HepG2 (cell line): Measurements from ENCODE around the gene INTS1. TPM values are rescaled to one million over a fixed set of nuclear protein-coding genes. Genes with fewer than 3 reads are reported as not detected.

Experiments
- ATAC-seq: fragments of 200-7000 bp; cut with Tn5 transposase; 3 replicates; pipeline ENCODE4 v1.9.1; 2020; ENCODE audit warnings: mild to moderate bottlenecking, moderate library complexity
- BruUV-seq: library from RNA; stranded (reverse); fragments of 400-500 nt; replicated peaks from 2 replicates; lab custom pipeline; 2021; lab: Mats Ljungman, UMichigan
- CTCF ChIA-PET: fragments of 300-600 bp; formaldehyde crosslinking; extraction: SDS; loops from one replicate; lab custom pipeline; 2021; ENCODE audit warnings: low total read pairs, inconsistent platforms, low intra/inter-chr PET ratio; lab: Yijun Ruan, JAX
- POLR2A ChIA-PET: fragments of 350-600 bp; sonication (Branson Sonifier 250); formaldehyde crosslinking; loops from one replicate; lab custom pipeline; 2020; ENCODE audit warnings: antibody characterized with exemption, inconsistent platforms; lab: Yijun Ruan, JAX
- DNase-seq: peaks from one replicate; pipeline ENCODE4 v3.0.0-alpha.2; 2015; ENCODE audit warnings: low spot score
- FAIRE-seq: peaks from 3 replicates; lab custom pipeline; 2011; peaks lifted over from hg19 to GRCh38; lab: Jason Lieb, UNC
- H2AFZ ChIP-seq: one replicate; pipeline ENCODE4 v1.6.1; 2011; ENCODE audit warnings: low read length, inconsistent platforms
- H3K27ac ChIP-seq: fragments of 300-600 bp; 3 replicates; pipeline ENCODE4 v1.8.0; 2011; ENCODE audit warnings: mixed run types, mild to moderate bottlenecking, mixed read lengths, low read length, inconsistent platforms; ENCODE audit not compliant: insufficient read depth; ENCODE audit errors: extremely low read length
- H3K27me3 ChIP-seq, 2 experiments: fragments of 200-600 bp in 1 of 2; 2 replicates in 1 of 2; 3 replicates in 1 of 2; pipeline versions ENCODE4 v1.6.0 to v1.8.0; 2011; ENCODE audit warnings: low read length in 2 of 2, mild to moderate bottlenecking in 2 of 2, moderate library complexity in 2 of 2, inconsistent platforms in 1 of 2; ENCODE audit not compliant: insufficient read depth in 2 of 2, control insufficient read depth in 1 of 2
- H3K36me3 ChIP-seq, 2 experiments: fragments of 200-600 bp in 1 of 2; replicated peaks in 1 of 2; 2 replicates in 1 of 2; 3 replicates in 1 of 2; pipeline versions ENCODE4 v1.5.1 to v1.8.0; 2011; ENCODE audit warnings: low read length in 2 of 2, inconsistent platforms in 1 of 2; ENCODE audit not compliant: insufficient read depth in 2 of 2, control insufficient read depth in 1 of 2
- H3K4me1 ChIP-seq: 2 replicates; pipeline ENCODE4 v1.5.1; 2012; ENCODE audit warnings: low read length, inconsistent platforms; ENCODE audit not compliant: insufficient read depth
- H3K4me2 ChIP-seq: 2 replicates; pipeline ENCODE4 v1.6.0; 2011; ENCODE audit warnings: low read depth, low read length, inconsistent platforms
- H3K4me3 ChIP-seq, 3 experiments: fragments of 200-600 bp in 1 of 3; sonication (generic), shearing (Covaris generic) in 1 of 3; replicated peaks in 1 of 3; 2 replicates each; pipeline ENCODE4 v1.5.1; 2011 to 2016; ENCODE audit warnings: low read length in 3 of 3, inconsistent platforms in 2 of 3, low read depth in 2 of 3, mild to moderate bottlenecking in 2 of 3, control low read depth in 1 of 3, mixed read lengths in 1 of 3; ENCODE audit not compliant: insufficient read depth in 1 of 3
- H3K79me2 ChIP-seq: one replicate; pipeline ENCODE4 v1.6.1; 2011; ENCODE audit warnings: low read length, inconsistent platforms; ENCODE audit not compliant: insufficient read depth
- H3K9ac ChIP-seq: 2 replicates; pipeline ENCODE4 v1.6.0; 2011; ENCODE audit warnings: mild to moderate bottlenecking, low read depth, low read length, inconsistent platforms; ENCODE audit not compliant: insufficient read depth
- H3K9me3 ChIP-seq: 2 replicates; pipeline ENCODE4 v1.5.1; 2012; ENCODE audit warnings: mild to moderate bottlenecking, low read length
- H4K20me1 ChIP-seq: 2 replicates; pipeline ENCODE4 v1.6.0; 2011; ENCODE audit warnings: inconsistent platforms, mild to moderate bottlenecking, low read length, moderate library complexity; ENCODE audit not compliant: insufficient read depth
- KDM1A ChIP-seq: IDR thresholded peaks from 2 replicates; pipeline ENCODE4 v1.6.1; 2016; ENCODE audit warnings: missing compliant biosample characterization
- MAZ ChIP-seq, 2 experiments: sonication (generic) in 1 of 2; formaldehyde crosslinking in 1 of 2; IDR thresholded peaks; 2 replicates each; pipeline versions ENCODE4 v1.5.0 to v1.6.1; 2012 to 2020; ENCODE audit warnings: low read depth in 2 of 2, mild to moderate bottlenecking in 2 of 2, borderline replicate concordance in 1 of 2, improper control_type of control experiment in 1 of 2, low read length in 1 of 2, missing genetic modification reagents in 1 of 2, moderate library complexity in 1 of 2
- POLR2A ChIP-seq, 2 experiments: IDR thresholded peaks; 2 replicates each; pipeline ENCODE4 v1.6.1; 2011; ENCODE audit warnings: low read depth in 2 of 2, low read length in 2 of 2, mild to moderate bottlenecking in 1 of 2, moderate library complexity in 1 of 2; ENCODE audit not compliant: insufficient read depth in 1 of 2
- TEAD2 ChIP-seq: sonication (generic); formaldehyde crosslinking; IDR thresholded peaks from 2 replicates; pipeline ENCODE4 v1.9.0; 2021; ENCODE audit warnings: missing genetic modification reagents
- ZBTB3 ChIP-seq: sonication (generic); formaldehyde crosslinking; IDR thresholded peaks from 2 replicates; pipeline ENCODE4 v1.4.0; 2020; ENCODE audit warnings: low read depth, mild to moderate bottlenecking, moderate library complexity, missing genetic modification reagents, borderline replicate concordance
- ZNF280B ChIP-seq: sonication (generic); formaldehyde crosslinking; IDR thresholded peaks from 2 replicates; pipeline ENCODE4 v1.5.0; 2020; ENCODE audit warnings: missing genetic modification reagents, mild to moderate bottlenecking, borderline replicate concordance
- ZNF607 ChIP-seq: sonication (generic); formaldehyde crosslinking; IDR thresholded peaks from 2 replicates; pipeline ENCODE4 v1.5.1; 2020; ENCODE audit warnings: missing genetic modification reagents, mild to moderate bottlenecking, borderline replicate concordance
- ZNF704 ChIP-seq: sonication (generic); formaldehyde crosslinking; IDR thresholded peaks from 2 replicates; pipeline ENCODE4 v1.8.1; 2023; ENCODE audit warnings: mild to moderate bottlenecking, inconsistent platforms, moderate library complexity, missing genetic modification reagents, borderline replicate concordance
- ZNF720 ChIP-seq: sonication (generic); formaldehyde crosslinking; IDR thresholded peaks from 2 replicates; pipeline ENCODE4 v1.4.0; 2020; ENCODE audit warnings: missing genetic modification reagents
- WGBS: methylation state at CpG from one replicate; pipeline ENCODE4 v1.1.6; 2017; ENCODE audit warnings: low lambda C conversion rate; 5-methylcytosine and 5-hydroxymethylcytosine counted together
- in situ Hi-C: cut with HindIII; loops from 2 replicates; pipeline ENCODE4 v1.10.0; 2017; ENCODE audit warnings: low pct_unique_long_range_greater_than_20kb; ENCODE audit not compliant: extremely low pct_ligation_motif_present
- intact Hi-C: fragments of 100-400 bp; cut with micrococcal nuclease; formaldehyde crosslinking; loops from one replicate; pipeline ENCODE4 v1.10.0; 2022; ENCODE audit not compliant: unreplicated experiment
- polyA plus RNA-seq, 8 experiments: library from polyadenylated mRNA; depleted of rRNA in 3 of 8; stranded (reverse) in 7 of 8; unstranded in 1 of 8; fragments of >200 nt; fragmentation: Illumina TruSeq in 4 of 8; extraction: Trizol in 4 of 8; gene quantifications; 2 replicates each; pipeline versions ENCODE4 v1.2.1 to v1.2.3, GENCODE V29; 2011 to 2016; ENCODE audit warnings: low read depth in 4 of 8, missing spikeins in 1 of 8, mixed read lengths in 1 of 8; ENCODE audit not compliant: insufficient read depth in 1 of 8
- total RNA-seq, 5 experiments: library from RNA; depleted of rRNA; stranded (reverse); fragments of >200 nt; fragmentation: Illumina TruSeq; extraction: Trizol; gene quantifications; 2 replicates each; pipeline ENCODE4 v1.2.3, GENCODE V29; 2016; ENCODE audit warnings: low read depth in 1 of 5
- TF ChIP-seq, protein P1 (sequence below): sonication (generic); formaldehyde crosslinking; conservative IDR thresholded peaks from 2 replicates; pipeline ENCODE4 v1.4.0; 2020; ENCODE audit warnings: mild to moderate bottlenecking, missing genetic modification reagents, moderate library complexity
- TF ChIP-seq, protein P2 (sequence below): sonication (generic); formaldehyde crosslinking; IDR thresholded peaks from 2 replicates; pipeline ENCODE4 v1.5.1; 2020; ENCODE audit warnings: mild to moderate bottlenecking, moderate library complexity, missing genetic modification reagents

INTS1 gene
- total and polyA plus RNA-seq, 2 of the 13 experiments (the other 11 are each of a cell fraction or from before 2014, with no cell fraction given): 13.7 to 29.0 TPM

DNA sequence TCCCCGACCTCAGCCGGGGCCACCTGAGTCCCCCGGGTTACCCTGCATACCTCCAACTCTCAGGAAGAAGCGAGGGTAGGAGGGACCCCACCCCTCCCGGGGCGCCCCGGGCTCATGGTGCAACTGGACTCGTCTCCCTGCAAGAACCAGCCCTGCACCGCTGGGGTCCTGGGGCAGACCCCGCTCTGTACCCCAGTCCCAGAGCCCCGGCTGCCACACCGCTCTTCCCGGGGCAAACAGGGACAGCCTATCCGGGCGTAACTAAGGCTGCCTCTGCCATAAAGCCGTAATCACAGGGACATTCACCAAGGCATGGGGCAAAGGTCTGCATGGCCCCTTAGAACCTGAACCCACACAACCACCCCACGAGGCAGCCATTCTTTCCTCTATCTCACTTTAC, 19.7 kb upstream of the INTS1 start:
- CTCF ChIA-PET: no interaction called here

More for the DNA sequence above, 19.7 kb upstream of the INTS1 start:
- peak overlapping the region; percentile 74 for H3K4me2 ChIP-seq
- H3K9me3 ChIP-seq: no peaks in the 10 kb centered on the region
- peak overlapping the region; percentile 27; the same call in 1 of the 2 replicates for H3K9ac ChIP-seq
- WGBS: 5% methylated on average over 3 of the region's 17 CpGs
- peak overlapping the region; percentile 60 for H2AFZ ChIP-seq
- in situ Hi-C loops (no loop called here), intact Hi-C loops (loop anchor here (5.0 kb wide), 1 partner anchor 33 kb away; the partner anchor contains the start of gene TMEM184A)
- peak; percentile 25 for ATAC-seq
- DNase-seq: no peak
- H3K4me3 ChIP-seq: peak overlapping the region in 1 of 3 experiments; percentile 65; a peak in 3 of 6 replicates
- TF ChIP-seq MAZ (IDR thresholded peaks at IDR 0.05; ENCODE audit: borderline replicate concordance, low read depth, low read length) (no peak), MAZ (CRISPR knock-in tag; IDR thresholded peaks at IDR 0.05; ENCODE audit: low read depth) (no peak), ZNF720 (CRISPR knock-in tag) (no peak), POLR2A (IDR thresholded peaks at IDR 0.05; ENCODE audit: insufficient read depth in 1 of 2, low read depth in 2 of 2, low read length in 2 of 2) (no peak), KDM1A (CRISPR knock-in tag) (no peak), ZBTB3 (CRISPR knock-in tag) (no peak), ZNF280B (CRISPR knock-in tag) (no peak), ZNF607 (CRISPR knock-in tag) (no peak), TEAD2 (CRISPR knock-in tag) (no peak), ZNF704 (CRISPR knock-in tag) (no peak)
- TF ChIP-seq, protein P1, sequence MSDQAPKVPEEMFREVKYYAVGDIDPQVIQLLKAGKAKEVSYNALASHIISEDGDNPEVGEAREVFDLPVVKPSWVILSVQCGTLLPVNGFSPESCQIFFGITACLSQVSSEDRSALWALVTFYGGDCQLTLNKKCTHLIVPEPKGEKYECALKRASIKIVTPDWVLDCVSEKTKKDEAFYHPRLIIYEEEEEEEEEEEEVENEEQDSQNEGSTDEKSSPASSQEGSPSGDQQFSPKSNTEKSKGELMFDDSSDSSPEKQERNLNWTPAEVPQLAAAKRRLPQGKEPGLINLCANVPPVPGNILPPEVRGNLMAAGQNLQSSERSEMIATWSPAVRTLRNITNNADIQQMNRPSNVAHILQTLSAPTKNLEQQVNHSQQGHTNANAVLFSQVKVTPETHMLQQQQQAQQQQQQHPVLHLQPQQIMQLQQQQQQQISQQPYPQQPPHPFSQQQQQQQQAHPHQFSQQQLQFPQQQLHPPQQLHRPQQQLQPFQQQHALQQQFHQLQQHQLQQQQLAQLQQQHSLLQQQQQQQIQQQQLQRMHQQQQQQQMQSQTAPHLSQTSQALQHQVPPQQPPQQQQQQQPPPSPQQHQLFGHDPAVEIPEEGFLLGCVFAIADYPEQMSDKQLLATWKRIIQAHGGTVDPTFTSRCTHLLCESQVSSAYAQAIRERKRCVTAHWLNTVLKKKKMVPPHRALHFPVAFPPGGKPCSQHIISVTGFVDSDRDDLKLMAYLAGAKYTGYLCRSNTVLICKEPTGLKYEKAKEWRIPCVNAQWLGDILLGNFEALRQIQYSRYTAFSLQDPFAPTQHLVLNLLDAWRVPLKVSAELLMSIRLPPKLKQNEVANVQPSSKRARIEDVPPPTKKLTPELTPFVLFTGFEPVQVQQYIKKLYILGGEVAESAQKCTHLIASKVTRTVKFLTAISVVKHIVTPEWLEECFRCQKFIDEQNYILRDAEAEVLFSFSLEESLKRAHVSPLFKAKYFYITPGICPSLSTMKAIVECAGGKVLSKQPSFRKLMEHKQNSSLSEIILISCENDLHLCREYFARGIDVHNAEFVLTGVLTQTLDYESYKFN (CRISPR knock-in tag): no peak
- TF ChIP-seq, protein P2, sequence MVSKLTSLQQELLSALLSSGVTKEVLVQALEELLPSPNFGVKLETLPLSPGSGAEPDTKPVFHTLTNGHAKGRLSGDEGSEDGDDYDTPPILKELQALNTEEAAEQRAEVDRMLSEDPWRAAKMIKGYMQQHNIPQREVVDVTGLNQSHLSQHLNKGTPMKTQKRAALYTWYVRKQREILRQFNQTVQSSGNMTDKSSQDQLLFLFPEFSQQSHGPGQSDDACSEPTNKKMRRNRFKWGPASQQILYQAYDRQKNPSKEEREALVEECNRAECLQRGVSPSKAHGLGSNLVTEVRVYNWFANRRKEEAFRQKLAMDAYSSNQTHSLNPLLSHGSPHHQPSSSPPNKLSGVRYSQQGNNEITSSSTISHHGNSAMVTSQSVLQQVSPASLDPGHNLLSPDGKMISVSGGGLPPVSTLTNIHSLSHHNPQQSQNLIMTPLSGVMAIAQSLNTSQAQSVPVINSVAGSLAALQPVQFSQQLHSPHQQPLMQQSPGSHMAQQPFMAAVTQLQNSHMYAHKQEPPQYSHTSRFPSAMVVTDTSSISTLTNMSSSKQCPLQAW: no peak
- no peaks in the 10 kb centered on the region for H4K20me1 ChIP-seq
- no TSS peak for BruUV-seq
- peaks cover 0 to 28% of the 10 kb centered on the region in 2 experiments; a peak in 4 of 5 replicates for H3K27me3 ChIP-seq
- no peaks in the 10 kb centered on the region for H3K79me2 ChIP-seq
- H3K4me1 ChIP-seq: peaks cover 45% of the 10 kb centered on the region
- POLR2A ChIA-PET: interaction anchor here (1.0 kb wide), 1 partner anchor 13 kb away, joined by 3 read pairs; no protein-coding TSS in a partner anchor
- no peaks in the 10 kb centered on the region for H3K36me3 ChIP-seq
- FAIRE-seq: no peak
- no peak overlapping the region for H3K27ac ChIP-seq
